ENCODE results near the gene KCNH1.

The KCNH1 gene

DNA sequence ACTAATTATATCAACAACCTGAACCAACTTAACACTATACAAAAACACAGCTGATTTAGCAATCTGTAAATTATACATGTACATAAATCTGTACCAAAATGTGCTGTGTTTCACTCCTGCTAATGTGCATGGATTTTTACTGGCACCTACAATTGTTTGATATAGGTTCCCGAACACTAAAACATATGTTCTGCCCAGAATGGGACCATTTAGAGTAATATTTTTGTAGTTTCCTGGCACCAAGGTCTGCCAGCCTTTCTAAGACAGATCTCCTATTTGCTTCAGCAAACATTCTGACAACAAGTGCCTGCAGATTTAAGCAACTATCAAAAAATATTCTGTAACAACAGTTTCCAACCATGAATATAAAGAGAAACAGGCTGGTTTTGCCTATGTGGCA is 4.2 kb downstream of the KCNH1 start:
- TF ChIP-seq, protein P1, sequence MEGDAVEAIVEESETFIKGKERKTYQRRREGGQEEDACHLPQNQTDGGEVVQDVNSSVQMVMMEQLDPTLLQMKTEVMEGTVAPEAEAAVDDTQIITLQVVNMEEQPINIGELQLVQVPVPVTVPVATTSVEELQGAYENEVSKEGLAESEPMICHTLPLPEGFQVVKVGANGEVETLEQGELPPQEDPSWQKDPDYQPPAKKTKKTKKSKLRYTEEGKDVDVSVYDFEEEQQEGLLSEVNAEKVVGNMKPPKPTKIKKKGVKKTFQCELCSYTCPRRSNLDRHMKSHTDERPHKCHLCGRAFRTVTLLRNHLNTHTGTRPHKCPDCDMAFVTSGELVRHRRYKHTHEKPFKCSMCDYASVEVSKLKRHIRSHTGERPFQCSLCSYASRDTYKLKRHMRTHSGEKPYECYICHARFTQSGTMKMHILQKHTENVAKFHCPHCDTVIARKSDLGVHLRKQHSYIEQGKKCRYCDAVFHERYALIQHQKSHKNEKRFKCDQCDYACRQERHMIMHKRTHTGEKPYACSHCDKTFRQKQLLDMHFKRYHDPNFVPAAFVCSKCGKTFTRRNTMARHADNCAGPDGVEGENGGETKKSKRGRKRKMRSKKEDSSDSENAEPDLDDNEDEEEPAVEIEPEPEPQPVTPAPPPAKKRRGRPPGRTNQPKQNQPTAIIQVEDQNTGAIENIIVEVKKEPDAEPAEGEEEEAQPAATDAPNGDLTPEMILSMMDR (IDR thresholded peaks at IDR 0.05; ENCODE audit: insufficient read depth, low read depth, low read length, missing control alignments) = no peak
- DNase-seq (ENCODE audit: low read depth) = no peak

DNA sequence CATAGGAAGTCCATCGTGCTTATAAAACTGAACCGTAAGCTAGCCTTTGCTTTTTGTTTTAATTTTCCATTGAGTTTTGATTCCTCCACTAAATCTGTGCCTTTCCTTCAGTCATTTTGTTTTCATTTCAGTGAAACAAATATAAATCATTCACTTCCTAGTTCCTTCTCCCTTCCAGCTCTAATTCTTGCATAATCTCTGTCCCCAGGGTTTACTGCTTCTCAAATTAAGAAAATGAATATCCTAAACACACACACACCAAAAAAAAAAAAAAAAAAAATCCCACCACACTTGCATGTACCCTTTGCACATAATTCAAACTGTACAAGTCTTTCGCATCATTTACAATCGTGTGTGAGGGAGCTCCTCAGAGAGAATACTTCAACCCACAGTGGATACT is 6.8 kb downstream of the KCNH1 start:
- no peak for DNase-seq (ENCODE audit: low read depth)
- no peak overlapping the region for H3K4me3 ChIP-seq (ENCODE audit: low read depth, low read length)
- TF ChIP-seq, protein P1 (IDR thresholded peaks at IDR 0.05; ENCODE audit: insufficient read depth, low read depth, low read length, missing control alignments) = no peak

More for the DNA sequence above, 4.2 kb downstream of the KCNH1 start:
- H3K4me3 ChIP-seq (ENCODE audit: low read depth, low read length) = no peak overlapping the region

DNA sequence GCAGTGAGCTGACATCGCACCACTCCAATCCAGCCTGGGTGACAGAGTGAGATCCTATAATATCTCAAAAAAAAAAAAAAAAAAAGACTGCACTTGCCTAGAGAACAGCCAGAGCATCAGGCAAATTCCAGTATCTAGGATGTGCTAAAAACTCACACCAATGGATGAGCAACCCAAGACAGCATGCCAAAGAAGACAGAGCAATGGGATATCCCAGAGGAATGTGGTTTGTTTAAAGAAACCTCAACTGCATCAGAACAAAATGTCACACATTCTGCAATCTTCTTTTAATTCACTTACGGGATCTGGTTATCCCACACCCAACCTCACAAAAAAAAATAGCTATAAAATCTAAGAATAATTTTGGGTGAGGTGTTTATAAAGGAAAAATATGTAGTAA is 7.3 kb downstream of the KCNH1 start:
- TF ChIP-seq, protein P1 (IDR thresholded peaks at IDR 0.05; ENCODE audit: insufficient read depth, low read depth, low read length, missing control alignments) = no peak

DNA sequence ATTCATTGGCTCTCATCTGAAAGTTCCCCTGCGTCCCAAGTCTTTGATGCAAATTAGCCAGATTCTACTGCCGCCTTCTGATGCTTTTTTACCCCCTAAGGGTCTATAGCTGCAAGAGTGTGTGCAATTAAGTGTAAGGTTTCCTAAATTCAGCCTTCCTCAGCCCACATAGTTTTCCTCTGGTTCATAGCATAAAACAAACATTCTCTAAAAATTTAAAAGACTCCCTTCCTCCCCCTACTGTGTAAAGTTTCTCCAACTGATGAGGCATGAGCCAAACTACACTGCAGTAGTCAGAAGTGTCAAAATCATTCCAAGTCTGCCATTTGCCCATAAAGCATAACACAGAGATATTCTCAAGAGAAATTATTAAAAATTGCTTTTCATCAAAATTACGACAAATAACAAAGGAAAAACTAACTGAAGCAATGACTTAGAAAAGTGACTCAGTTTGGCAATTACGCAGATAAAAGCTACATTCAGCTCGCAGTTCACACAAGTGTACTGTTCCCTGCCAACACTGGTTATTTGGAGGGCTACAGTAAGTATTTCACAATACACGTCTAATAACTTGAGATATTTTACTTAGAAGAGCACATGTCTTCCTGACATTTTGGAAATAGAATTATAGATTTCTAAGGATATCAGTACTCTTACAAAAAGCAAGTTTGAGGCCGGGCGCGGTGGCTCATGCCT is 15.4 kb downstream of the KCNH1 start:
- no peak overlapping the region for H3K4me3 ChIP-seq (ENCODE audit: low read depth, low read length)
- TF ChIP-seq, protein P1 (IDR thresholded peaks at IDR 0.05; ENCODE audit: insufficient read depth, low read depth, low read length, missing control alignments) = no peak
- DNase-seq (ENCODE audit: low read depth) = no peak

More for the DNA sequence above, 7.3 kb downstream of the KCNH1 start:
- DNase-seq (ENCODE audit: low read depth) = no peak
- H3K4me3 ChIP-seq (ENCODE audit: low read depth, low read length) = no peak overlapping the region

DNA sequence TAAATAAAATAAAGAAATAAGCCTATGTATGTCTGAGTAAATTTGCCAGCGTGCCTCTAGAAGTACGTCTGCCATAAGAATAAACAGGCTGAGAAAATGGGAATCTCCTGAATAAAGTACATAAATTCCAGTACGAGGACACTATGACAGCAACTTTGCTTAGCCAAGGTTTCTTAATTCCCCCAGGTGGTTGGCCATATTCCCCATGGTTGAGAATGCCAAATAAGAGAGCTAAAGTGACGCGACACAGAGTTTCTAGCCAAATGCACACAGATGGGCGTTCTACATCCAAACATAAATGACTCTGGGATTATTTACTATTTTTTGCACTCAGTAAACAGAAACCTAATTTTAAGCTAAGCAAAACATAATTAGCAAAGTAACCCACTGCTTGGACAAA is 19.5 kb downstream of the KCNH1 start:
- no peak for DNase-seq (ENCODE audit: low read depth)
- no peak overlapping the region for H3K4me3 ChIP-seq (ENCODE audit: low read depth, low read length)
- TF ChIP-seq, protein P1 (IDR thresholded peaks at IDR 0.05; ENCODE audit: insufficient read depth, low read depth, low read length, missing control alignments) = no peak

DNA sequence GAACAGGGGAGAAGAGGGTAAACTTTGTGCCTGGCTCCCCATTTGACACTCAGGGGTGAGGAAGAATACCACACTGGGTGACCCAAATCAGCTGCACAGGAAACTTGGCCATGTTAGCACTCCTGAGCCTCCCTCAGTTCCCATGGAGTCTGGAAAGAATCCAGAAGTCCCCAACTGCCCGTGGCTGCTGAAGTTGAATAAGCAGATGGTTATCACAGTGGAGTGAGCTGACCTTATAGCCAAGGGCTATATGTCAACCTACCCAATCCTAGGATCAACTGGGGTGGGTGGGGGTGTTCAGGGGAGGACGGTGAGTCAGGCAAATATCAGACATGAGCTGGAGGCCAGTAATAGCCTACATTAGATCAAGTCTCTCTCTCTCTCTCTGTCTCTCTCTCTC is 20.4 kb downstream of the KCNH1 start:
- H3K4me3 ChIP-seq (ENCODE audit: low read depth, low read length) = no peak overlapping the region
- DNase-seq (ENCODE audit: low read depth) = no peak
- TF ChIP-seq, protein P1 (IDR thresholded peaks at IDR 0.05; ENCODE audit: insufficient read depth, low read depth, low read length, missing control alignments) = no peak

DNA sequence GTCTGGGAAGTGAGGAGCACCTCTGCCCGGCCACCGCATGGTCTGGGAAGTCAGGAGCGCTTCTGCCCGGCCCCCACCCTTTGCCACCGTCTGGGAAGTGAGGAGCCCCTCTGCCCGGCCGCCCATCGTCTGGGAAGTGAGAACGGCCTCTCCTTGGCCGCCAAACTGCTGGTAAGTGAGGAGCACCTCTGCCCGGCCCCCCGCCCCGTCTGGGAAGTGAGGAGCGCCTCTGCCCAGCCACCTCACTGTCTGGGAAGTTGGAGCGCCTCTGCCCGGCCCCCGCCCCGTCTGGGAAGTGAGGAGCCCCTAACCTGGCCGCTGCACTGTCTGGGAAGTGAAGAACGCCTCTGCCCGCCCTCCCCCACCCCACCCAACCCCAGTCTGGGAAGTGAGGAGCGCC is 22.6 kb downstream of the KCNH1 start:
- no peak overlapping the region for H3K4me3 ChIP-seq (ENCODE audit: low read depth, low read length)
- no peak for DNase-seq (ENCODE audit: low read depth)
- TF ChIP-seq, protein P1 (IDR thresholded peaks at IDR 0.05; ENCODE audit: insufficient read depth, low read depth, low read length, missing control alignments) = no peak
